SK-N-SH (cell line): ENCODE measurements around the gene B4GALNT4.

Source experiments
- EP300 ChIP-seq, 2 experiments: IDR thresholded peaks; 2 replicates each; pipeline versions ENCODE4 v1.4.0 to v1.6.1; 2012; ENCODE audit warnings: borderline replicate concordance in 1 of 2, low read depth in 1 of 2, low read length in 1 of 2
- POLR2AphosphoS5 ChIP-seq: IDR thresholded peaks from 2 replicates; pipeline ENCODE4 v1.6.1; 2012; ENCODE audit warnings: low read depth, low read length
- RFX5 ChIP-seq: IDR thresholded peaks from 2 replicates; pipeline ENCODE4 v1.6.1; 2012; ENCODE audit warnings: mild to moderate bottlenecking, improper control_type of control experiment, low read length
- SMC3 ChIP-seq: IDR thresholded peaks from 2 replicates; pipeline ENCODE4 v1.6.1; 2012; ENCODE audit warnings: low read depth, low read length, improper control_type of control experiment
- TF ChIP-seq, protein P1 (sequence below): fragments of 200-600 bp; sonication (generic); IDR thresholded peaks from 2 replicates; pipeline ENCODE4 v1.6.1; 2017; ENCODE audit warnings: antibody characterized with exemption, mild to moderate bottlenecking, moderate library complexity
- TF ChIP-seq, protein P2 (sequence below): IDR thresholded peaks from 2 replicates; pipeline ENCODE4 v1.4.0; 2012; ENCODE audit warnings: low read depth
- TF ChIP-seq, protein P3 (sequence below): fragments of 150-350 bp; IDR thresholded peaks from 2 replicates; pipeline ENCODE4 v1.6.1; 2016; ENCODE audit warnings: mild to moderate bottlenecking, low read depth, low read length

DNA sequence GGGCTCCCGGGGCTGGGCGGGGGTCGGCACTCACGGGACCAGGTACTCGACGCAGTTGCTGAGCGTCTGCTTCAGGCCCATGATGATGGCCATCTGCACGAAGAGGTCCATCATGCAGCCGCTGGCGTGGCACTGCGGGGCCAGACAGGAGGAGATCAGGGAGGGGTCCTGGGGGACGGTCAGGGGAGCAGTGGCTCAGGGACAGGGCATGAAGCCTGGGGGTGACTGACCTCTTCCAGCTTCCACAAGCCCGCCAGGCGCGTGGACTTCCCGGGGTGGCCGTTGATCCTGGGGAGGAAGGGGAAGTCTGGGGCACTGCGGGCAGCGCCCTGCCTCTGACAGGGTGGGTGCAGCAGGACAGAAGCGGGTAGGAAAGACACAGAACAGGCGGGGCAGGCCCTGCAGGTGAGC, 51.6 kb downstream of the B4GALNT4 start:
- TF ChIP-seq, protein P1, sequence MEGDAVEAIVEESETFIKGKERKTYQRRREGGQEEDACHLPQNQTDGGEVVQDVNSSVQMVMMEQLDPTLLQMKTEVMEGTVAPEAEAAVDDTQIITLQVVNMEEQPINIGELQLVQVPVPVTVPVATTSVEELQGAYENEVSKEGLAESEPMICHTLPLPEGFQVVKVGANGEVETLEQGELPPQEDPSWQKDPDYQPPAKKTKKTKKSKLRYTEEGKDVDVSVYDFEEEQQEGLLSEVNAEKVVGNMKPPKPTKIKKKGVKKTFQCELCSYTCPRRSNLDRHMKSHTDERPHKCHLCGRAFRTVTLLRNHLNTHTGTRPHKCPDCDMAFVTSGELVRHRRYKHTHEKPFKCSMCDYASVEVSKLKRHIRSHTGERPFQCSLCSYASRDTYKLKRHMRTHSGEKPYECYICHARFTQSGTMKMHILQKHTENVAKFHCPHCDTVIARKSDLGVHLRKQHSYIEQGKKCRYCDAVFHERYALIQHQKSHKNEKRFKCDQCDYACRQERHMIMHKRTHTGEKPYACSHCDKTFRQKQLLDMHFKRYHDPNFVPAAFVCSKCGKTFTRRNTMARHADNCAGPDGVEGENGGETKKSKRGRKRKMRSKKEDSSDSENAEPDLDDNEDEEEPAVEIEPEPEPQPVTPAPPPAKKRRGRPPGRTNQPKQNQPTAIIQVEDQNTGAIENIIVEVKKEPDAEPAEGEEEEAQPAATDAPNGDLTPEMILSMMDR: no peak
- TF ChIP-seq SMC3 (no peak), RFX5 (no peak), EP300 (IDR thresholded peaks at IDR 0.05; ENCODE audit: borderline replicate concordance in 1 of 2, low read depth in 1 of 2, low read length in 1 of 2) (no peak), POLR2AphosphoS5 (no peak)
- TF ChIP-seq, protein P2, sequence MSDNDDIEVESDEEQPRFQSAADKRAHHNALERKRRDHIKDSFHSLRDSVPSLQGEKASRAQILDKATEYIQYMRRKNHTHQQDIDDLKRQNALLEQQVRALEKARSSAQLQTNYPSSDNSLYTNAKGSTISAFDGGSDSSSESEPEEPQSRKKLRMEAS: no peak
- TF ChIP-seq, protein P3, sequence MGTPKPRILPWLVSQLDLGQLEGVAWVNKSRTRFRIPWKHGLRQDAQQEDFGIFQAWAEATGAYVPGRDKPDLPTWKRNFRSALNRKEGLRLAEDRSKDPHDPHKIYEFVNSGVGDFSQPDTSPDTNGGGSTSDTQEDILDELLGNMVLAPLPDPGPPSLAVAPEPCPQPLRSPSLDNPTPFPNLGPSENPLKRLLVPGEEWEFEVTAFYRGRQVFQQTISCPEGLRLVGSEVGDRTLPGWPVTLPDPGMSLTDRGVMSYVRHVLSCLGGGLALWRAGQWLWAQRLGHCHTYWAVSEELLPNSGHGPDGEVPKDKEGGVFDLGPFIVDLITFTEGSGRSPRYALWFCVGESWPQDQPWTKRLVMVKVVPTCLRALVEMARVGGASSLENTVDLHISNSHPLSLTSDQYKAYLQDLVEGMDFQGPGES: no peak
